Osteocyte (in vitro differentiated cells): ENCODE results near the gene C4B. TPM values are rescaled to one million over a fixed set of nuclear protein-coding genes. Genes with fewer than 3 reads are reported as not detected.
A peak's percentile ranks its signal among the peaks of the same experiment; 100 is the strongest.
"Not testable (repeated sequence)": the region's sequence is repeated elsewhere in the genome, so short reads cannot be mapped to it uniquely, and the experiment has no call there.

Source experiments
- DNase-seq: peaks from one replicate; pipeline ENCODE4 v3.0.0; 2021; ENCODE audit warnings: mixed read lengths; ENCODE audit not compliant: unreplicated experiment; ENCODE audit errors: extremely low spot score
- H3K27ac Mint-ChIP-seq: one replicate; pipeline ENCODE4 v1.8.0; 2021; ENCODE audit warnings: mild to moderate bottlenecking, mixed read lengths; ENCODE audit not compliant: unreplicated experiment
- H3K27me3 Mint-ChIP-seq: one replicate; pipeline ENCODE4 v1.8.0; 2021; ENCODE audit warnings: mixed read lengths; ENCODE audit not compliant: unreplicated experiment
- H3K36me3 Mint-ChIP-seq: one replicate; pipeline ENCODE4 v1.8.0; 2021; ENCODE audit warnings: mixed read lengths; ENCODE audit not compliant: unreplicated experiment
- H3K4me1 Mint-ChIP-seq: one replicate; pipeline ENCODE4 v1.8.0; 2021; ENCODE audit warnings: mixed read lengths; ENCODE audit not compliant: unreplicated experiment
- H3K4me3 Mint-ChIP-seq: one replicate; pipeline ENCODE4 v1.8.0; 2021; ENCODE audit warnings: mild to moderate bottlenecking, moderate library complexity, mixed read lengths; ENCODE audit not compliant: unreplicated experiment
- H3K9me3 Mint-ChIP-seq: one replicate; pipeline ENCODE4 v1.8.0; 2021; ENCODE audit warnings: mixed read lengths; ENCODE audit not compliant: unreplicated experiment
- total RNA-seq: library from RNA; stranded (reverse); gene quantifications from 2 replicates; pipeline ENCODE4 v1.2.1, GENCODE V29; 2021
- TF ChIP-seq, protein P1 (sequence below): fragments of 200-600 bp; sonication (generic); IDR thresholded peaks from 2 replicates; pipeline ENCODE4 v1.5.0; 2021; ENCODE audit warnings: antibody characterized with exemption, mild to moderate bottlenecking, moderate library complexity

The C4B gene
- total RNA-seq, 1 donor from 2014 or later: 10.5 TPM

GRCh38 chr6:32043589-32044380 lies 29.2 kb downstream of the C4B start:
- not testable (repeated sequence) for H3K27me3 Mint-ChIP-seq, DNase-seq, H3K9me3 Mint-ChIP-seq, H3K36me3 Mint-ChIP-seq, H3K4me3 Mint-ChIP-seq, H3K27ac Mint-ChIP-seq
- H3K4me1 Mint-ChIP-seq: peaks cover 26% of the 10 kb centered on the region

DNA sequence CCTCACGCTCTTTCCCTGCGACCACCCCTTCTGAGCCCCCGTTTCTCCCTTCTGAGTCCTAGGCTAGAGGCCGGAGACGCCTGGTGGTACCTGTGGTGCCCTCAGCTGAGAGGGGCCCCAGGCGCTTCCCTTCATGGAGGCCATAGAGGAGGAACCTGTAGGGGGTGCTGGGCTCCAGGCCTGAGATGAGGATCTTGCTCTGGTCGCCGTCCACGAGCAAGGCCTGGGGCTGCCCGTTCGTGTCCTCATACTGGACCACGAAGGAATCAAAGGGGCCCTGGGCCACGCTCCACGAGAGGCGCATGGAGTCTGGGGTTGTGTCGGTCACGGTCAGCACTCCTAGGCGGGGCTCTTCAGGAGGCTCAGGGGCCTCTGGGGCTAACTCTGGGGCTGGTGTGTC lies 30.3 kb downstream of the C4B start:
- not testable (repeated sequence) for H3K27me3 Mint-ChIP-seq, H3K9me3 Mint-ChIP-seq, H3K27ac Mint-ChIP-seq, H3K36me3 Mint-ChIP-seq, DNase-seq, H3K4me3 Mint-ChIP-seq
- peaks cover 26% of the 10 kb centered on the region for H3K4me1 Mint-ChIP-seq

DNA sequence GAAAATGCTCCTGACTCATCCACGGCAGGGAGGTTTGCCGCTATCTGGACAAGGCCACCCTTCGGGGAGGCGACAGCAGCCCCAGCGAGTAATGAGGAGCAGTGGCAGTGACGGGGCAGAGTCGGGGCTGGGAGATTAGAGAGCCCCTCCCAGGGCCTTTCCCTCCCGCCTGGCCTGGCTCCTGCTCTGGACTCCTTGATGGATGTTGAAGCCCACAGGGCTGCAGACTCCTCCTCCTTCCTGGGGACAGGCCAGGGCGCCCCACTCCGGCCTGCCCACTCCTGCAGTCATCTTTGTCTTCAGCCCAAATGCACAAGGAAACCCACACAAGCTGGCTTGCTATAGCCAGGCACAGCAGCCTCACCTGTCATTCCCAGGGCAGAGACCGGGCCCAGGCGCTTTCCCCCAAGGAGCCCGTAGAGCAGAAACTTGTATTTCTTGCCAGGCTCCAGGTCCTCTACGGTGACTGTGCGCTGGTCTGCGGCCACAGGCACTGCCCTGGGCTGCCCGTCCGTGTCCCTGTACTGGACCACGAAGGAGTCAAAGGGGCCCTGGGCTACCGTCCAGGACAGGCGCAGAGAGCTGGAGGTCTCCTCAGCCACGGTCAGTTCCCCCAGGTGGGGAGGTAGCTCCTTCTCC lies 31.3 kb downstream of the C4B start:
- Mint-ChIP-seq H3K4me3 (no peak overlapping the region), H3K9me3 (no peaks in the 10 kb centered on the region), H3K27me3 (no peaks in the 10 kb centered on the region), H3K4me1 (peaks cover 26% of the 10 kb centered on the region), H3K27ac (peak overlapping the region; percentile 94), H3K36me3 (no peaks in the 10 kb centered on the region)
- DNase-seq: no peak
- TF ChIP-seq, protein P1, sequence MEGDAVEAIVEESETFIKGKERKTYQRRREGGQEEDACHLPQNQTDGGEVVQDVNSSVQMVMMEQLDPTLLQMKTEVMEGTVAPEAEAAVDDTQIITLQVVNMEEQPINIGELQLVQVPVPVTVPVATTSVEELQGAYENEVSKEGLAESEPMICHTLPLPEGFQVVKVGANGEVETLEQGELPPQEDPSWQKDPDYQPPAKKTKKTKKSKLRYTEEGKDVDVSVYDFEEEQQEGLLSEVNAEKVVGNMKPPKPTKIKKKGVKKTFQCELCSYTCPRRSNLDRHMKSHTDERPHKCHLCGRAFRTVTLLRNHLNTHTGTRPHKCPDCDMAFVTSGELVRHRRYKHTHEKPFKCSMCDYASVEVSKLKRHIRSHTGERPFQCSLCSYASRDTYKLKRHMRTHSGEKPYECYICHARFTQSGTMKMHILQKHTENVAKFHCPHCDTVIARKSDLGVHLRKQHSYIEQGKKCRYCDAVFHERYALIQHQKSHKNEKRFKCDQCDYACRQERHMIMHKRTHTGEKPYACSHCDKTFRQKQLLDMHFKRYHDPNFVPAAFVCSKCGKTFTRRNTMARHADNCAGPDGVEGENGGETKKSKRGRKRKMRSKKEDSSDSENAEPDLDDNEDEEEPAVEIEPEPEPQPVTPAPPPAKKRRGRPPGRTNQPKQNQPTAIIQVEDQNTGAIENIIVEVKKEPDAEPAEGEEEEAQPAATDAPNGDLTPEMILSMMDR: no peak

DNA sequence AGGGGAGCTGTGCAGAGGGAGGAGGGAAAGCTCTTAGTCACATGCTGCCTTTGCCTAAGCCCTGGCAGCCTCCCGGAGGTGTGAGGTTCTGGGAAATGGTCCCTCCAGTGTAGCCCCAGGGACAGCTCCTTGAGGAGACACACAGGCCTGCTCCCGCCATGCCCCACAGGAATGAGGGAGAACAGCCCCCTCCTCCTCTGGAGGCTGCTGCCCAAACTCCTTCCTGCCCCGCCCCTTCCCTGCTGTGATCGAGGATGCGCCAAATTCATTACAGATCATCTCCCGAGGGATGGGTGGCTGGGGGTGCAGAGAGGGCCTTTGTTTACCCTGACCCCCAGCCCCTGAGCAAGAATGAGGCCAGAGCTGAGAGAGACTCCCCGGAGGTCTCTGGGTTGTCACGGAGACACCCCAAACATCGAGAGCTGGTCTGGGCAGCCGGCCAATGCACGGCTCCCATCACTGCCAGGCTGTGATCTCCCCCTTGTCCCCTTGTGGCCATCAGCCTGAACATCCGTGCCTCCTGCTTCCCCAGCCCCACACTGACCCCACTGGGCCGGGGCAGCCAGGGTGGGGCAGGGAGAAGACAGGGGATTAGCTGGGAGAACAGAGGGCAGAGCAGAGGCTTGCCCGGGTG lies 32.0 kb downstream of the C4B start:
- Mint-ChIP-seq H3K36me3 (no peaks in the 10 kb centered on the region), H3K27me3 (no peaks in the 10 kb centered on the region), H3K27ac (peak overlapping the region; percentile 94), H3K4me3 (no peak overlapping the region), H3K9me3 (no peaks in the 10 kb centered on the region), H3K4me1 (peaks cover 26% of the 10 kb centered on the region)
- DNase-seq: no peak
- TF ChIP-seq, protein P1: peak; percentile 40

GRCh38 chr6:32047084-32047478 lies 32.5 kb downstream of the C4B start:
- TF ChIP-seq, protein P1: no peak
- peaks cover 26% of the 10 kb centered on the region for H3K4me1 Mint-ChIP-seq
- H3K9me3 Mint-ChIP-seq: no peaks in the 10 kb centered on the region
- no peak for DNase-seq
- H3K4me3 Mint-ChIP-seq: no peak overlapping the region
- H3K27ac Mint-ChIP-seq: peak overlapping the region; percentile 94
- peaks cover 3% of the 10 kb centered on the region for H3K27me3 Mint-ChIP-seq
- no peaks in the 10 kb centered on the region for H3K36me3 Mint-ChIP-seq

GRCh38 chr6:32047539-32047854 lies 32.9 kb downstream of the C4B start:
- DNase-seq: no peak
- H3K4me3 Mint-ChIP-seq: no peak overlapping the region
- no peaks in the 10 kb centered on the region for H3K36me3 Mint-ChIP-seq
- peaks cover 3% of the 10 kb centered on the region for H3K27me3 Mint-ChIP-seq
- H3K27ac Mint-ChIP-seq: peak overlapping the region; percentile 94
- no peaks in the 10 kb centered on the region for H3K9me3 Mint-ChIP-seq
- peaks cover 26% of the 10 kb centered on the region for H3K4me1 Mint-ChIP-seq
- TF ChIP-seq, protein P1: no peak
